Activated CD8-positive, alpha-beta memory T cell treated with anti-CD3 and anti-CD28 coated beads for 24 hours (primary cell): ENCODE measurements around the gene FBN1.
A peak's percentile ranks its signal among the peaks of the same experiment; 100 is the strongest.

ENCODE experiments used
- DNase-seq: peaks from one replicate; pipeline ENCODE4 v3.0.0-alpha.2; 2020

FBN1 gene

DNA sequence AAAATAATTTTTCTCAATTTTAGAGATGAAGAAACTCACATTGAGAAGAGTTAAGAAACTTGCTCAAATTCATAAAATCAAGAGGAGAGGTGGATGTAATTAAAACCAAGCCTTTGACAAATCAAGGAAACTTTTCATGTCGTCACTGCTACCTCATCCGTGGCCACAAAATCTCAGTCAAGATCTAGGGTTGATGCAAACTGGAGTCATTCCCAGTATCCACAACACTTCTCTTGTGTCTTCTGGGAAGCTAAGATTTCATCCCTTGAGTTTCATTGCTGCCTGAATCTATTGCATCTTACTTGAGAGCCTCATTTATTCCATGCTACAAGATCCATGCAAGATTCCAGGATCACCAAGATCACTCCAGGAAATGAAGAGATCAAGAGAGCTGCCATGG is 5.4 kb upstream of the FBN1 start:
- DNase-seq, result no peak

DNA sequence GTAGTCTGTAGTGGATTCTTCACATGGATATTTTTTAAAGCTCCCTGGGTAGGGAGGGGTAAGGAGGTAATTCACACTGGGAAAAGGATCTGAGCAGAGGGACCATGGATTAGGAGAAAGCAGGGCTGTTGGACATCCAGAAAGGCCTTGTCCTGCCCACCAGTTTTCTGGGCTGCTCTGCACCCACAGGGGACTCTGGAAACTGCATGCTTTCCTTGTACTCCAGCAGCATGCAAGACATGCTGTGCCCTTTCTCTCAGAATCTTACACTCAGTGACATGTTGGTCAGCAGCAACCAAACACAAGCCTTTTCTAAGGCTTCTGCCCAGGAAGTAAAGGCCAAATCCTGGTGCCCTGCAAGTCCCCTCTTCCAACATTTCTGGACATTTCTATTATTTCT is 2.5 kb upstream of the FBN1 start:
- DNase-seq, result no peak

DNA sequence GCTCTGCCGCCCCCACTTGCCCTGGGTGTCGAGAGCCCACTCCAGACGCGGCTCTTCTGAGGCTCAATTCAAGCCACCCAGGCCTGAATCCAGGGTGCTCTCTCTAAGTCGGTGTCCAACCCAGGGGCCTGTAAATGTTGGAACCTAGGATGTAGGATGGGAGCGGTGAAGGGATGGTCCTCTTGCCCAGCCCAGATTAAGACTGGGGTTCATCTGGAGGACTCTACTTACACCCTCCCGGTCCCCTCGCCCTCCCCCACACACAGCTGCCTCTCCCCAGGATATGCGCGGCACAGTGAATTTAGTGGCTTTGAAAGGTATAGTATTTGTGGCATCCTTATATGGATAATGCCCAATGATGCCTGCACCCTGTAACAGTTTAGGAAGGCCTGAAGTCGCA is 822 bp upstream of the FBN1 start:
- DNase-seq, result no peak

DNA sequence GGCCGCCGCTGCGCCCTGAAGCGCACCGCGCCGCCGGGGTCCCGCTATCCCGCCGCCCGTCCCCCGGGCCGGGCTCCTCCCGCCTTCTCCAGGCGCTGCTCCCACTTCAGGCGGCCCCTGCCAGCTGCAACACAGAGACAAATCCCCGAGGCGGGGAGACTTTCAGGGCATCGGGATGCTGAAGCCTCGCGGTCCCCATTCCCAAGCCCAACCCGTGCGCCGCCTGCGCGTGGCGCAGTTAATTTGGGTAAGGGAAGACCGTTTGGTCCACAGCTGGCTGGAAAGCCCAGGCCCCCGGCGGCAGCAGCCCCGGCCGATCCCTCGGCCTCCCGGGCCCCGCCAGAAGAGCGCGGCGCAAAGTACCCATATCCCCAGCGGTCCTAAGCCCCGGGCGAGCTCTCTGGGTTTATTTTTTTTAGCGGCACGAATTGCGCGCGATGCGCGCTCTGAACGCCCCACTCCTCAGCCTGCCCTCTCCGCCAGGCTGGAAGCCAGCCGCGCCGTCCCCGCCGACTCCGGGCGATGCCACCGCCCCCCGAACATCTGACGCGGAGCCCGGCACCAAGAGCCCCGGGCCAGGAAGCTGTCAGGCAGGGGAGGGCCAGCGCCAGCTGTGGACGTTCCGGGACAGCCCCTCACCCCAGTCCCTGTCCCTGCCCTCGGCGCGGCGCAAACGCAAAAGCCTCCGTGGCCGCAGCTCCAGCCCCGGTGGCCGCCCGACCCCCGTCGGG is 517 bp downstream of the FBN1 start:
- DNase-seq, result peak; percentile 58

DNA sequence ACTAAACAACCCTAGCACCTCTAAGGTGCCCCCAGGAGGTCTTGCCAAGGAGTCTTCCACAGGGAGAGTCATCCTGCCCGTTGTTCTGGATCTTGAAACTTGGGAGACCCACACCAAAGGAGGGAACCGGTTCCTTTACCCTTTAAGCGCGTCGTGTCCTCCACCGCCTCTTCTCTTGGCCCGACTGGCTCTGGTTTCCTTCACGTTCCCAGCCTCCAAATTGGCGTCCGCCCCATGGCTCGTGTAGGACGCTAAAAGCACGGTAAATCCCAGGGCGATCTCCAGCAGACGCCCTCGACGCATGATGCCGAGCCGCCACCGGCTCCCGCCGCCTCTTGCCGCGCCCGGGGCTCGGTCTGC is 1.1 kb downstream of the FBN1 start:
- no peak for DNase-seq

DNA sequence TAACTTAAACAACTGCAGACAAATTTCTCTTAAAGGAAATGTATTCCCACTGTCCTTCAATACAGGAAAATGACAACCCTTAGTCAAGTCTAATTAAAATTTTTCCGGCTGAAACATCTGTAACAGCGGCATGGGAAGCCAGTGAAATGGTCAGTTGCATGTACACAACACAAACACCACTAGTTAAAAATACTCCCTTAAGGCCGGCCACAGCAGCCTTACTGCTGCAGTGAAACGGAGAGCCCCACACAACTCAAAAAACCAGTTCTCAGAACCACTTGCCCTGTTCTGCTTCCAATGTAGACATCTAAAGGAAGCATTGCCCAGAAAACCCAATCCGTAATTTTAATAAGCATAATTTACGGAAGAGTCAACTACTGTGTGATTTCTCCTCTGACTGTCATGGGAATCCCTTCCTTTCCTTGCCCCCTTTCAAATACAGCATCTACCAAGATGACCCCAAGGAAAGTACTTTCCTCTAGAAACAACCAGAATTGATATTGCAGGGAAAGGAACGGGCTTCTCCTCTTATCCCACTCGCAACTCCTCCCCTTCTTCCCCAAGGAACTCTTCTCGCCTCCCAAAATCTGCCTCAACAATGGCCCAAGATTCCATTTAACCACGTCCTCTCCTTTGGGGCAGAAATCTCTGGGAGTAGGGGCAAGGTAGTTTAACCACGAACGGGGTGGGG is 1.6 kb downstream of the FBN1 start:
- DNase-seq, result no peak

DNA sequence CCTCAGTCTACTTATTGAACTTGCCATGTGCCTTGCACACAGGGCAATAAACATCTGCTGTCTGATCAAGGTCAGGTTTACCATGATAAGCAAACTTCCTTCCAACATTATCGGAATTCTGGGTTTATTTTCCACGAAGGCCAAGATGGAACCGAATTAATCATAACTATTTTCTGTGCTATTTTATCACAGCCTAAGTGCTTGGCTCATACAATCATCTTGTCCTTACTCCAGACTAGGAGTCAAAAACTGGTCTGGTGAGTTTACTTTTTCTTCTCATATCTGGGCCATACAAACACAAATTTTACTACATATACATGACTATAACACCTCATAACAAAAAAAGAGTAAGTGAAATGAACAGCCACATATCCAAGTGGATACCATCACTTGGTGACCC is 2.3 kb downstream of the FBN1 start:
- no peak for DNase-seq

DNA sequence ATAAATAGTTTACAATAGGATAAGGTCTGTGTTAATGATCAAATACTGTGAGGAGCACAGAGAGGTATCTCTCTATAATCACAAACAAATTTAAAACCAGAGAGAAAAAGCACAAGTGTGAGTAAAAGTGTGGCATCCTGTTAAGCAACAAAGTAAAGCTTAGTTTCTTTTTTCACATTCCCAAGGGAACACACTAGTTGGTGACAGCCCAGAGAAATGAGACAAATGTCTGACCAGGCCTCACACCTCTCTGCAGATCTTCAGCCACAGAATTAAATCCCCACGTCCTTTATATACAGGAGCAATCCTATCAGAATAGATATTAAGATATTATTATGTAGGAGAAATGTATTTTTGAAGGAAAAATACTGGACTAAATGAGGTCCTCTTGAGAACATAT is 2.7 kb downstream of the FBN1 start:
- DNase-seq, result no peak

DNA sequence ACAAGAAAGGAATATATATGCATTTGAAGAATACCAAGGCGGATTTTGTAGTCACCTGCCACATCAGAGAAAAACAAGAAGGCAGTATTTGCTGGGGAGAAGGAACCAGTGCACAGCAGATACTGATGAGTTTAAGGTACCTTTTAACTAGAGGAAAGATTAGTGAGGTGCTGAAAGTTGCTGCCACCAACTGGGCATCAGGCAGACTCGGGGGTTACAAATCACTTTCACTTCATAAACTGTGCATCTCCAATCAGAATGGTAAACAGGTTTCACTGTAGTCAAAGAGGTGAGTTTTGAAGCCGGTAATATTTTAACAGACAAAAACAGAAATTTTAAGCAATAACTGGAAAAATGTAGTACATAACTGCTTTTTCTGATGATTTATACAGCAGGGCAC is 4.1 kb downstream of the FBN1 start:
- DNase-seq, result no peak

DNA sequence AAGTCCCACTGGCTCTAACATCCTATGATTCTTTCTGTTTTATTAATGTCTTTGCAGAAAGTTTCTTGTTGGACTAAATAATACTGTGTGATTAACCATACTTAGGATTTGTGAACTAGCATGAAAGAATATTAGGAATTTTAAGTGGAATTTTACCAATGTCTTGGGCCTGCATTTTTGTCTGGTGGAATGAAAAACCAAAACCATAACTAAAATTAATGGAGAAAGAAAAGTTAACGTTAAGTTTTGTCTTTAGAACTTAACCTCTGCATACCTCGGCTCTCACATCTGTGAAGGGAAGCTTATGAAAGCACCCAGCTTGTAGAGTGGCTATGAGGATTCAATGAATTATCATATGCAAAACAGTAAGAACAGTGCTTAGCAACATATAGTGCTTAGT is 6.5 kb downstream of the FBN1 start:
- no peak for DNase-seq

DNA sequence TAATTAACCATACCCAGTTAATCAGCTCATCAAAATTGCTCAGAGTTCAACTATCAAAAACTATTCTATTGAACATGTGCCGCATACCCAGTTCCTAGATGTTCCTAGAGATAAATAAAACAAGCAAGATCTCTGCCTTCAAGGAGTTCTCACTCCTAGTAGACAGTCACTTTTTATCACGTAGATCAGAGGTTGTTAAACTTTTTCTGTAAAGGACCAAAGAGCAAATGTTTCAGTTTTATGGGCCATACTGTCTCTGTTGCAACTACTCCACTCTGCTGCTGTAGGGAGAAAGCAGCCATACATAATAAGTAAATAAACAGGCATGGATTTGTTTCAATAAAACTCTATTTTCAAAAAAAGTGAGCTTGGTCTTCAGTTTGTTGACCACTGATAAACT is 7.9 kb downstream of the FBN1 start:
- no peak for DNase-seq

DNA sequence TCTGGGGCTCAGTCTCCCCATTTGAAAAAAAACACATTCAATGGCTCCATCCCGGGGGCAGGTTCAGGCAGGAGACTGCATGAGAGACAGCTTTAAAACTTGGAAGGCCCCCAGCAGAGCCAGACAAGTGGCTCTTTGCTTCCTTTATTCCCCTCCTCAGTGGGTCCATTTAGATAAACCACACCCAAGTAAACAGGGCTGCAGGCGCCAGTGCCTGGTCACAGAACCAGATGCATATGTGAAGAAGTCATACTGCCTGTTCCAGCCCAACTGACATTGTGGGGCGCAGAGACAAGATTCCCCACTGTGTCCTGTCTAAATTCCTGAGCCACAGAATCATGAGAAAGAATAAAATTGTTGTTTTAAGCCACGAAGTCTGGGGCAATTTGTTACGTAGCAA is 9.0 kb downstream of the FBN1 start:
- DNase-seq, result no peak

DNA sequence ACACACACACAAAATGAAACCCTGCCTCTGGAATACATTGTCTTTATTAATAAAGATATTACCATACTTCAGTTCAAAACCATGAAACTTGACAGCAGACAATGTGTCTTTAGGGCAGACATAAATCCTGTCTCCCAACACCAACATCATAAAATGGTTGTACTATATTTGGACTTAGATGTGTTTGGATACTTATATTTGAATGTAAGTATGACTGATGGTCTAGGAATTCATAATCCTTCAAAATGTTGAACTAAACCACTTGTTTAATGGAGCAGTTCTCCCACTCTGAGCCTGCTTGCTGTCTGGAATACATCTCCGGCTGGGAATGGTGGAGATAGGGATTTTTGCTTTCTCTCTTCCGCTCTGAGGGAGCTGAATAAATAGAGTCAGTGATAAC is 10.6 kb downstream of the FBN1 start:
- no peak for DNase-seq

DNA sequence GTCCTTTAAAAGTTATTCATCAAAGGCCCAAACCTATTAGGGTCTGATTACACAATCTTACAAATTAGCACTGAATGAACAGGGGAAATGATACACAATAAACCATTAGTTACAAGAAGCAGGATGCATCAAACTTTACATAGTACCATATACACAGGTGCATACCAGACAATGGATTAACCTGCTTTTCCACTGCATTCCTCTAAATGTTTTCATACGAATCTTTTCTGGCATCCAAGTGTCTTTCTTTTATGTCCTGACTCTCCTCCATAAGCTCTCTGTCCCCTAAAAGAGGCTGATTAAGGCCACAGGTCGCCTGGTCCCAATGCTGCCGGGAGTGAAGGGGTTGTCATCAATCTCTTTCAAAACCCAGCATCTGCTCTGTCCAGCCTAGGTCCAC is 11.4 kb downstream of the FBN1 start:
- no peak for DNase-seq

DNA sequence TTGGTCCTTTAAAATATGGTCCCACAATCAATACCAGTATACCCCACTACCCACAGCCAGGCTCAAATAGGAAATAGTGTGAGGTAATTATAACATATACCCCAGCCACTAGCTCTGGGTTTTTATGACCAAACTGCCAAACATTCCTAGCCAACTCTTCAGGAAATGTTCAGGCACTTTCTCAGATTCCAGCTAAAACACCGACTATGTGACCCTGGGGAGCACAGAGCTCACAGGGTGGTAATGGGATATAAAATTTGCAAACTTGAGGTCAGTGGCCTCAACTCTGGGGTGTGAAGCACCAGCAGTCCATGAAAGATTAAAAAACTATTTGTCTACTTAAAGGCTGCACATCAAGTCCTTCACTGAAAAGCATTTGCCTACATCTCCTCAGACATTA is 12.9 kb downstream of the FBN1 start:
- no peak for DNase-seq

DNA sequence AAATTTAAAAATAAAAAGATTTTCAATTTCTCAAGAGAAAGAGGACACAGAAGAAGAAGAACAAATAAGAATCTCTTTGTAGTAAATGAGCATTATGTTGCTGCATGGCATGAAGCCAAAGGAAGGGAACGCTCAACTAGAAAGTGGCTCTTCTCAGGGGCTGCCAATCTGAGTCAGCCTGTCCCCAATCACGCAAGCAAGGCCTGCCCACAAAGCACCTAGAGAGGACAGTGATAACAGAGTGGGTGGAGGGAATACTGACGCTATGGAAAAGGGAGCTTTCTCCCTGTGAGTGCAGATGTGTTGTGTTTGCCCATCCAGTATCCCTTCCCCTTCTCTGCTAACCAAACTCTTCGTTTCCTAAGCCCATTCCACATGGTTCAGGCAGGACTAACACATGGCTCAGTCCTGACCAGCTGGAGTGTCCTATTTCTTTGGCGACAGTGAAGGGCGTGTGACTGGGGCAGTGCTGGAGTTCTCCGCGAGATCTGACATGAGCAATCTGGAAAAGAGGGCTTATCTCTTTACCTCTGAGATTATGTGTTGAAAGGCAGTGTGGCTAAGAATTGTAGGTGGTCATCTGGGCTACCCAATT is 14.2 kb downstream of the FBN1 start:
- DNase-seq, result no peak

DNA sequence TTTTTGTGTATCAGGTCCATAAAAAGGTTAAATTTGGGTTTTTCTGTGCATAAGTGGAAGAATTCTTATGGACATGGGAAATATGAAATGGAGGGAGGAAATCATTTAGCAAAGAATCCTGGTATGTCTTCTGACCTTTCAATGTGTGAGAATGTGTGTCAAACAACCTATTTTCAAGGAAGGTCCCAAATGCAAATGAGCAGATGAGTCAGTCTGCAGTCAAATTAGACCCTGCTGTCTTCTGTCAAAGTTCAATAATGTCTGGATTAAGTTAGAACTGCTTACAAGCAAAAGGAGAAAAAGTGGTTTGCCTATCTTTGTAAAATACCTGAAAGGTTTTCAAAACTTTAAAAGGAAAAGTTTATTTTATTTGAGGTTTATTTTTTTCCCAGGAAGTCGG is 15.3 kb downstream of the FBN1 start:
- no peak for DNase-seq

DNA sequence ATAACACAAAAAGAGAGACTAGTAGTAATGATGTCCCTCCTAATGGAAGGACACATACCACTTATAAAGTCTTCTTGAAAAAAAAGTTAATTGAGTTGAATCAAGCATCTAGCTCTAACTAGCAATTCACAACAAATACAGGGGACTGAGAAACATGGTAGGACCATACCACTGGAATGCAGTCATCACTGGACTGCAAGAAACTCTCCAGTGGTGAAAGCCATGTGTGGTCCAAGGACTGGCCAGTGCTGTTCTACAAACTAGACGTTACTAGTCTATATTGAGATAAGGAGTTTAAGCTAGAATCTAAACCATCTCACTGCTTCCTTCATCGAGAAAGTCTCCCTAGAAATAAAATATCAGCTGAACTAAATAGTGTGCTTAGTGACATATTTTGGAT is 16.7 kb downstream of the FBN1 start:
- no peak for DNase-seq

DNA sequence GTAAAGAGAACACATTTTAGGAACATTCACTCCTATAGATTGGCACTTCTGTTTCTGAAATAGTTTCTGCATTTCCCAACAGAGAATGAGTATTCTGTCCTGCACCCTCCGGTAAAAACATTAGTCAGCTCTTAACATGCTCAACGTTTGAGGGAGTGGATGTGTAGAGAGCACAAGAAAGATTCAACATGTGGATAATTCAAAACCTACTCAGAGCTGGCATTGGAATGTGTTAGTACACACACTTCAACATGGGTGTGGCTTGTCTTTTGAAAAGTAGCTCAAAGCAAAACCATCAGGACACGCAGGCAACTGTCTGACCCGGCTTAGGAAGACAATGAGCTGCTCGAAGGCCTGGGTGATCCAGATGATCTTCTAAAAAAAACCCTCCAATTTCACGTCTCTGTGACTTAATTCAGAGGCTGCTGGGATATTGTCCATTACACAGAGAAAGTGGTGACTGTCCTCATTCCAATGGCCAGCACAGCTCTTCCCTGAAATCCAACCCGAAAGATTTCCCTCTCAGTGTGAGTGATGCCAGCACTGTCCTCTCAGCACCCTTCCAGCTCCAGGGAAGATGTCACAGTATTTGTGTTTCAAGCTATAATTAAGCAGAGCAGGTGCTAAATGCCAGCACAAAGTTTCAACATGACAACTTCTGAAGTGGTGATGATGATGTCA is 18.1 kb downstream of the FBN1 start:
- DNase-seq, result no peak

DNA sequence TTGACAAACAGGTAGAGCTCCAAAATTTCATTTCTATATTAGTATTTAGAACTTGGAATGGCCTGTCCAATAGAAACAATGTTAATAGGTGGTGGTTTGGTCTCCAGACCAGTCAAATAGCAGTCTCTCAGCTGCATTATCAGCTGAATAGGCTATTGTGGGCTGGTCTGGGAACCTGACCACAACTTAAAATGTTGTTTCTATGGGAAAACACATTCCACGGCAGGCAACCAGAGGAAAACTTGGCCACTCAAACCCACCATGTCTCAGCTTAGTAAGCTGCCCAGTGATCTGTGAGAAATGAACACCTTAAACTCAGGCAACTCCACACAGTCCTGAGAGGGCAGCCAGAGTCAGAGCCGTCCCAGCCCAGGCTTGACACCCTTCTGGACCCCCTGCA is 20.4 kb downstream of the FBN1 start:
- DNase-seq, result no peak

DNA sequence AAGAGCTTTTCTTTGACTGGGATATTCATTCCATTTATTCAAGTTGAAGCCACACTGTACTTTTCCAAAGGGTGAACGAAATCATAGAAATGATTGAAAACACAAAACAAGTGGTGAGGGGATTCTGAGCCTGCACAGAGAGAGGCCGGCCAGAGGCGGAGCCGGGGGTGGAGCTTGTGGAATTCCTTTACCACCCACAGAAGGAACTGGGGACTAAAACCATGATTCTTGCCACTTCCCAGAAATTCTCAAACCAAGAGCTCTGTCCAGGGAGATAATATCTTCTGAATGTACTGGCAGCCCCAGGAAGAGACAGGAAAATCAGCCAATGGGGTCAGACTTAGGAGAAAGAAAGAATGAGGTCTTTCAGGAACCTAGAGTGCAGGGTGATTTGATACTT is 20.8 kb downstream of the FBN1 start:
- no peak for DNase-seq

DNA sequence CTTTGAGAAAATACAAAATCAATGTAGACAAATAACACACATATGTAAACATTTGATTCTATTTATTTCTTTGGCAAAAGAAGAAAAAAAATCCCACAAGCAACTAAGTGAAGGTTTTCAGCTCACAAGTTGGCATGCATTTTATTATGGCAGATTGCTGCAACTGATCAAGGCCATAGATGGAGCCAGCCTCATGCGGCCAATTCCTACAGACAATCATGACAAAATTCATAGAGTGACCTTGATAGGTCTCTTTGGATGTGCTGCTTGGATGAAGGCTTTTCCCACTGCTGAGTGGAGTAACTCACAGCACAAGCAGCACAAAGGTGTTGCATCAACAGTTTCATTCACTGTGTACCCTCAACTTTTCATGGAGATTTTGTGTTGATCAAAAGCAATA is 22.1 kb downstream of the FBN1 start:
- DNase-seq, result no peak

DNA sequence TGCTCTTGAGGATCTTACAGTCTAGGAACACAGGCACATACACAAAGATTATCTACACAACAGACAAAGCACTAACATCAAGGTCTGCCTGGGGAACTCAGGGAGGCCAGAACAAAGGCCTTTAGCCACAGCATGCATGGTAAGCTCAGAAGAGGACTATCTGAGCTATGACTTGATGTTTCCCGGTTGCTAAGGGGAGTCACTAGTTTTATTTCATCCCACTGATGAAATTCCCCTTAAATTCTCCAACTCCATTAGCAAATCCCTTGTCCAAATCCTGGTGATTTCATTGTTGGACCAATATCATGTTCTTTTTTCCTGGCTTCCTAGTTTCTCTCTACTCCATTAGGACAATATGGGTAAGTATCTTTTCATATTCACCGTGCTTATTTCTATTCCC is 23.3 kb downstream of the FBN1 start:
- DNase-seq, result no peak

DNA sequence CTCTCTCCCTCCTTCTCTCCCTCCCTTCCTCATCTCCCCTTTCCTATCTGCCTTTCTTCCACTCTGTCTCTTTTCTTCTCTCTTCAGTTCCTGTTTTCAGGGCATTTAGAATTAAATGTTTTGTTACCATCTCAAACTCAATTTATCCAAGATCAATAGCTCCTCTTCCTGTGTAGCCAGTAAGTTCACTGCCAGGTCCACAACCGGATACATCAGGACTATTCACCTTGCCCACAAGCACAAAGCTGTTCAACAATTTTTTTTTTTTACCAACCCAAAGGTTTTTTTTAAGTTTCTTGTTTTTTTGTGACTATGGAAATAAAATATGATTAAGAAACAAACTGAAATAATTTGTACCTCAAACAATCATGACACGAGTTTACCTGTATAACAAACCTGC is 26.1 kb downstream of the FBN1 start:
- DNase-seq, result no peak
